Measurements from ENCODE around the gene BOLA1.
"Not testable (repeated sequence)": the region's sequence is repeated elsewhere in the genome, so short reads cannot be mapped to it uniquely, and the experiment has no call there.

Gene BOLA1, protein sequence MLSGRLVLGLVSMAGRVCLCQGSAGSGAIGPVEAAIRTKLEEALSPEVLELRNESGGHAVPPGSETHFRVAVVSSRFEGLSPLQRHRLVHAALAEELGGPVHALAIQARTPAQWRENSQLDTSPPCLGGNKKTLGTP

DNA sequence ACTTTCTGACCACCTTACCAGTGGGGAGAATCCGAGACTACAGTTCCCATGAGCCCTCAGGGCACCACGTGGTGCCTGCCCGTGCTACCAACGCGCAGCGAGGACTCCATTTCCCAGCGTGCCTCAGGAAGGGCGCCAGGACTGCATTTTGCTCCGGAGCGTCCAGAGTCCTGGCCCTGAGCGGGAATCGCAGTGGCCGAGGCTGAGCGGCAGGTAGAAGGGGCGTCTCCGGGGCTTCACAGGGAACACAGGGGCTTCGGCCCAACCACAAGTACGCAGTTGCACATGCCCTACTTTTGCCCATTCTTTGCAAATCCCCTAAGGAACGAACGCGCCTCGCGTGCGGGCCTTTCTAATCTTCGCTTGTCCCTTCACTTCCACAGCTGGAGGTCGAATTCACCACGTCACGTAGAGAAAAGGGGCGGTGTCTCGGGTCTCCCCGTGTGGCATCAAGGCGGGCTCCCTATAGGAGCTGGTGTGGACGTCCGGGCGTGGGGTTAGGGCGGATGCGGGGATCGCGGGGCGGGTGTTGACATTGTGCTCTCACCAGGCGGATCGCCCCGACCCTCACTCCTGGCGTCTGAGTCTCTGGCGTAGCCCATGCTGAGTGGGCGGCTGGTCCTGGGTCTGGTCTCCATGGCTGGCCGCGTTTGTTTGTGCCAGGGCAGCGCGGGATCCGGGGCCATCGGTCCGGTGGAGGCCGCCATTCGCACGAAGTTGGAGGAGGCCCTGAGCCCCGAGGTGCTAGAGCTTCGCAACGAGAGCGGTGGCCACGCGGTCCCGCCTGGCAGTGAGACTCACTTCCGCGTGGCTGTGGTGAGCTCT, at the start of gene BOLA1:
Gene BOLA1, plus strand, starts transcription at position 109 of the 825 bp plus-strand sequence. Its CDS starts 492 bp downstream, at position 601.
- DNase-seq (ENCODE audit: low spot score), result peak; percentile 92

DNA sequence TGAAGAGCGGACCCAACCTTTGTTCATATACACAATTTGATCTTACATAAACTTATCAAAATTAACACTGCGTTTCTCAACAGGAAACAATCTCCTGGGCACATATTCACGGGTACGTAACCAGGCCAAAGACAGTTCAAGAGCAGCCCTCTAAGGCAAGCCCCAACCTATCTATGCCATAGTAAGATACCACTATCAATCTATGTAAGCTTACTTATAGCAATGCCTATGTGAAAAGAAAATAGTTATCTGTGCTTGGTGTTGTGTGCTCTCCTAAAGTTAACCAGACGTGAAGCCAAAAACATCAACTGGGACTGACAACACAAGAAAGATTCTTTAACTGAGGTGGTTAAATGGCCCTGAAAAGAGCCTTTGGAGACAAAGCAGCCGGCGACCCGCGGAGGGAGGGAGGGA, 49.4 kb upstream of the BOLA1 start:
- DNase-seq (ENCODE audit: low spot score), result no peak

DNA sequence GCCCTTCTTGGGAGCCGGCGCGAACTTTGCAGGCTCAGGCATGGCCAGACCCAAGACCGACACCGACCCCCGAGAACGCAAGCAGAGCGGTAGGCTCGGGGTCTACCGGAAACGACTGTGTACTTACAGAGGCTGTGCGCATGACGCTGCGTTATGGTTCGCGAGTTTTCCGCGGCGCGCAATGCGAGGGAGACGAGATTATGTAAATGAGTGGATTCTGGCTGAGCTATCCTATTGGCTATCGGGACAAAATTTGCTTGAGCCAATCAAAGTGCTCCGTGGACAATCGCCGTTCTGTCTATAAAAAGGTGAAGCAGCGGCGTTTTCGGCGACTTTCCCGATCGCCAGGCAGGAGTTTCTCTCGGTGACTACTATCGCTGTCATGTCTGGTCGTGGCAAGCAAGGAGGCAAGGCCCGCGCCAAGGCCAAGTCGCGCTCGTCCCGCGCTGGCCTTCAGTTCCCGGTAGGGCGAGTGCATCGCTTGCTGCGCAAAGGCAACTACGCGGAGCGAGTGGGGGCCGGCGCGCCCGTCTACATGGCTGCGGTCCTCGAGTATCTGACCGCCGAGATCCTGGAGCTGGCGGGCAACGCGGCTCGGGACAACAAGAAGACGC, 48.5 kb upstream of the BOLA1 start:
- not testable (repeated sequence) for DNase-seq (ENCODE audit: low spot score)

DNA sequence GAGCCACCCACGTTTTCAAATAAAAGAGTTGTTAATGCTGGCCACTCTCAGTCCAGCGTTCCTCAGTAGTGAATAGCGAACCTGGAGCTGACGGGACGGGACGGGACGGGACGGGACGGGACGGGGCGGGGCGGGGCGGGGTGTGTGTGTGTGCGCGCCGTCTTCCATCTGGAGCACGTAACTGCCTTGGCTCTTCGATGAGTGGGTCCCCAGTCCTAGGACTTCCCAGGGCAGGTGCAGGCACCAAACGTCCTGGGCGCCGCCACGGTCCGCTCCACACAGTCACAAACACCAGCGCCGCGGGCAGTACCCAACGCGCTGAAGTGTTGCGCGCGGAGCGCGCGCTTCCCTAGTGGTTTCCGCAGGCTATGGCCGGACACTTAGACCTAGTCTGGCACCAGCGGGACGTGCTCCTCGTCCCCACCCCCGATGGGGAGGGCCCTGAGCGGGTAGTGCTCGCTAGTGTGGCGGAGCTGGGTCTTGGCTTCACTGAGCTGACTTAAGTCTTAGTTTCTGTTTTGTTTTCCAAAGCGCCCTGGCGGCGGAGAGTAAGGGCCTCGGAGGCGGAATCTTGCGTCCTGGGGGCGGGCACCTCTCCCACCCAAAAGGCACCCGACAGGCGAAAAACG, 47.7 kb upstream of the BOLA1 start:
- not testable (repeated sequence) for DNase-seq (ENCODE audit: low spot score)

DNA sequence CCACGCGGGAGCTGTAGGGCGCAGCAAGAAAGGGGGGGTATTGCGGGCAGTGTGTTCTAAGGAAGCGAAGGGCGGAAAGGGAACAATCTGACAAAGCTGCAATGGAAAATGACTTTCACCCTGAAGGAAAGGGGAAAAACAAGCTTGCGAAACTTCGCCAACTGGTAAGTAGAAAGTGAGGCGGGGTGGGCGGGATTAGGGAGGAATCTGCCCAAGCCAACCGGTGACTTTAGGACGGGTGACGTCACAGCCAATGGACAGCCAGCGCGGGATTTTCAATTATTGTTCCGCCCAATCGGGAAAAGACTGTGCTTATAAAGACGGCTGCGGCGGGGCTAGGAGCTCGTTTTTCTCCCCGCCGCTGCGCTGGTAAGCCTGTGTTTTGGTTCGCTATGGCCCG, 47.1 kb upstream of the BOLA1 start:
- DNase-seq (ENCODE audit: low spot score), result not testable (repeated sequence)

DNA sequence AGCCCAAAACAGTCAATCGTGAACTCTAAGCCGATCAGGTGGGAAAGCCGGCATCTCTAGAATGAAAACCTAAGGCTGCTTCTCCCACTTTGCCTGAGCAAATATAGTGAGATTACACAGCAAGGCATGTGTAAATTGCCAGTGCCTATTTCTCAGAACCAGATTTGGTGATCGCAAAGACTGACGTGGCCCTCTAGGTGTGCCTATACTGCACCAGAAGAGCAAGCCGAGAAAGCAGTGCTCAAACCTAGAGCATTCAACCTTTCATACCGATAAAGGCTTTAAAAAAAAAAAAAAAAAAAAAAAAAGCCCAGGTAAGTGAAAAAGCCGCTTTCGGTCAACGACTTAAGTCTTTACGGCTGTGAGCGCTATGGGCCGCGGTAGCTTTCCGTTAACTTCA, 39.1 kb upstream of the BOLA1 start:
- not testable (repeated sequence) for DNase-seq (ENCODE audit: low spot score)

DNA sequence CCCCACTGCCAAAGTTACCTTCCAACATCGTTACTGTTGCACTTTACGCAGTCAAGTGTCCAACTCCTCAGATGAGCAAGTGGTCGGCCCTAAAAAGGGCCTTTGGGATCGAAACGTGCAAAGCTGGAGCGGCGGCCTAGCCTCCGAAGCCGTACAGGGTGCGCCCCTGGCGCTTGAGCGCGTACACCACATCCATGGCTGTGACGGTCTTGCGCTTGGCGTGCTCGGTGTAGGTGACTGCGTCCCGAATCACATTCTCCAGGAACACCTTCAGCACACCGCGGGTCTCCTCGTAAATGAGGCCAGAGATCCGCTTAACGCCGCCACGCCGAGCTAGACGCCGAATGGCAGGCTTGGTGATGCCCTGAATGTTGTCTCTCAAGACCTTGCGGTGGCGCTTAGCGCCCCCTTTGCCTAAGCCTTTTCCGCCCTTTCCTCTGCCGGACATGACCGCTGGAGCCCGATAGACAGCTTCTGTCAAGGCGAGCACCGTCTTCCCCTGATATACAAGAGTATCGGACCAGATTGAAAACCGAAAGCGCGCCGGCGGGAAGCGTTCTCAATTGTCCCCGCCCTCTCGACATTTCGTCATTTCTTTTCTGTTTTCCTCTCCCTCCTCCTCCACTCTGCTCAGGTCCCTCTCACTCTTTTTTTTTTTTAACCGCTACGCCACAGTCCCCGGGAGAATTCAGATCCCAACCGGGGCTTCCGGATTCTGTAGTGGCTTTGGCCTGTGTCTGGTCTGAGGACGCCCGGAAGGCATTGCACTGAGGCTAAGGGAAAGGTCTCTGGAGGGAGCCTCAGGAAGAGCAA, 38.5 kb upstream of the BOLA1 start:
- DNase-seq (ENCODE audit: low spot score), result not testable (repeated sequence)

DNA sequence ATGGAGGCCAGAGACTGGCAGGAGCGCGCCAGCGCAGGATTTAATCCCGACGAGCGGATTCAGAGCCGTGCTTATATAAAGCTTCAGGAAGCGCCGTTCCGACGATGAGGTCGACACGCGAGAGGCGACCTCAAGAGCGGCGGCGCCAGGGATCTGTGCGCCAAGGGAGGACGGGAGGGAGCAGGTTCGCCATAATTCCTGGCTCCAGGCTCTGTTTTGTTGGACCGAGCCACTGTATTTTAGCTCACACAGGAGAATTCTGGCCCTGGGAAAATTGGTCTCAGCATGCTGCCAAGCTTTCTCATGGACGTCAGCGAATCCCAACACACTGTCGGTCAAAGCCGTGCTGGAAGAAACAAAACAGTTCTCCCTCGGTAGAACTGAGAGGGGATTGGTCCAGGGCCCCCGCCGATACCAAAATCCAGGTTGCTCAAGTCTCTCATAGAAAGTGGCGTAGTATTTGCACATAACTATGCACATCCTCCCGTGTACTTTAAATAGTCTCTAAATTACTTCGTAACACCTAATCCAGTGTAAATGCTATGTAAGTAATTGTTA, 37.8 kb upstream of the BOLA1 start:
- DNase-seq (ENCODE audit: low spot score), result not testable (repeated sequence)

DNA sequence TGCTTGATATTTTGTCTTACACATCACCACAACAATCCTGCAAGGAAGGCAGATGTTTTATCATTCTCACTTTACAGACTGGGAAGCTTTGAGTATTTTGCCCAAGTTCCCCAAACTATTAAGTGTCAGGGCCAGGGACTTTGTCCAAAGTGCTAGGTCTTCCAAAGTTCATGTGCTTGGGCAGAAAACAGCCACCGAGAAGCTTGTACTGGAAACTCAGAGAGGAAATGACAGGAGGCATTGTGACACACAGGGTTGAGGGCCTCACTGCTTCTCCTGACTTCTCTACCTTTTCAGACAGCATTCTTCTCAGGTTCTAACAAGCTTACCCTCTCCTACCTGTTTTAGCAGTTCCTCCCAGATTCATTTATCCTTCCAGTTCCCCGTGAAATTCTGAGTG, 32.5 kb upstream of the BOLA1 start:
- not testable (repeated sequence) for DNase-seq (ENCODE audit: low spot score)

DNA sequence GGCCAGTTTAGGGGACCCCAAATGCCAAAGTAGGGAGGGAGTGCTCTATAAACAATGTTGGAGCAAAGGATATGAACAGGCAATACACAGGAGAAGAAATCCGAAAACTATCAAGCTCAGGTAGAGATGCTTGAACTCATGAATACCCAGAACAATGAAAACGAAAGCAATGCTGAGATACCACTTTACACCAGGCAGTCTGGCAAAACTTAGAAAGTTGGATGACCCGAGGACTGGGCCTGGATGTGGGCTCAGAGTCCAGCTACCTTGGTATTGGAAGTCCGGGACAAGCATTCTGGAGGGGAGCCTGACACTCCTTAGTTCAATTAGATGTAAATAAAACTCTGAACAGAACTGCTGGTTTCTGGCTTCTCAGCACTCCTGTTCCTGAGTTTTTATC, 26.3 kb upstream of the BOLA1 start:
- DNase-seq (ENCODE audit: low spot score), result not testable (repeated sequence)

DNA sequence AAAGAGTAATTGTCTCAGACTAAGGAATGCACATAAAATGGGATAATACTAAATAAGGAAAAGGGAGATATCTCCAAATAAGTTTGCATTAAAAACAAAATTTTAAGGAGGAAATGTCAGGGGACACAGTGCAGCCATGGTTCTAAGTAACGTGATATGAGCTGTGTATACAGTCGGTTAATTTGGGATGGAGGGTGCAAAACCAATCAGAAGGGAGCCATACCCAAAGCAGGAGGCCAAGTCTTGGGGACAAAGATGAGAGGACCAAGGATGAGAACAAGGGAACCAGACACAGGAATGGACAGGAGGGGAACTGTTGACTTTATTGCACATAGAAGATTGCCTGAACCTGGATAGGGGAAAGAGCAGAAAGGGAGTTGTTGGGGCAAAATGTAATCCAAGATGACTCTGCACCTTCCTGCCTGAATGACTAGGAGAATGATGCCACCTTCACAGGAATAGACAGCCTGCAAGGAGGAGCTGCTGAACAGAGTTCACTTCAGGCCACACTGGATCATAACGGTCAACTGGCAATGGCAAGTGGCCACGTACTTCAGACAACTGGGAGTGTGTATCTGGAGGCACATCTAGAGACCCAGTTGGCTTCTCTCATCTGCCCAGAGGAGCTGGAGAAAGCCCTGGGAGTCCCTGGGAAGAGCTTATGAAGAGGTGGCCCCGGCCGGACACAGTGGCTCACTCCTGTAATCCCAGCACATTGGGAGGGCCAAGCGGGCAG, 22.0 kb upstream of the BOLA1 start:
- no peak for DNase-seq (ENCODE audit: low spot score)

DNA sequence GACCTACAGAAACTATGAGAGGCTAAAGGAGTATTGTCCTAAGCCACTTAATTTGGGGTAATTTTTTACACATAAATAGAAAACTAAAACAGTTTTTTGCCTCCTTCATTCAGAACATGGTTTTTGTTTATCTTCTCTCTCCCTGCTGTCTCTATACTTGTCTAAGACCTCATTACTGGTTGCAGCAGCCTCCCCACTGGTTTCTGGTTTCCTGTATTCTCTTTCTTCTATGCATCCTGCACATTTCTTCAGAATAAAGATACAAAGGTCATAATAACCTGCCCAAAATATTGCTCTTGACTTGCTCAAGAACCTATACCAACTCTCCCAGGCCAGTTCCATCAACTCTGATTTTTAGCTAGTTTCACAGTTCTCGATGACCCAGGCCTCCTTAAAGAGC, 19.8 kb upstream of the BOLA1 start:
- no peak for DNase-seq (ENCODE audit: low spot score)

DNA sequence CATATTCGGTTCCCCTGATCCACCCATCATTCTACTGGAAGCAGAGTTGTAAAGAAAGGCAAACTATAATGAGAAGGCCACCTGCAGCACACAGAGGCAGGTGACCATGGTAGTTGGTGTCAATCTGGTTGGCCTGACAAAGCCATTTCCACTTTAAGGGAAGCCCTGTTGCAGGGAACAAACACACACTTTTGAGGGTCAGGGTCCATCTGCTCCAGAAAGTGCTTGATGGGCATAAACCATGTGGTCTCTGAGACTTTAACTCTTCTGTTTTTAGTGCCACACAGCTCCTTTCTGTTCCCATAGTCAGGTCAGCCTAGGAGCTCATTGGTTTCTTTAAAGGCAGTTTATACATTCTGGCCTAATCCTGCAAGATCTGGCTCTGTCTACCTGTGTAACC, 17.5 kb upstream of the BOLA1 start:
- DNase-seq (ENCODE audit: low spot score), result no peak

DNA sequence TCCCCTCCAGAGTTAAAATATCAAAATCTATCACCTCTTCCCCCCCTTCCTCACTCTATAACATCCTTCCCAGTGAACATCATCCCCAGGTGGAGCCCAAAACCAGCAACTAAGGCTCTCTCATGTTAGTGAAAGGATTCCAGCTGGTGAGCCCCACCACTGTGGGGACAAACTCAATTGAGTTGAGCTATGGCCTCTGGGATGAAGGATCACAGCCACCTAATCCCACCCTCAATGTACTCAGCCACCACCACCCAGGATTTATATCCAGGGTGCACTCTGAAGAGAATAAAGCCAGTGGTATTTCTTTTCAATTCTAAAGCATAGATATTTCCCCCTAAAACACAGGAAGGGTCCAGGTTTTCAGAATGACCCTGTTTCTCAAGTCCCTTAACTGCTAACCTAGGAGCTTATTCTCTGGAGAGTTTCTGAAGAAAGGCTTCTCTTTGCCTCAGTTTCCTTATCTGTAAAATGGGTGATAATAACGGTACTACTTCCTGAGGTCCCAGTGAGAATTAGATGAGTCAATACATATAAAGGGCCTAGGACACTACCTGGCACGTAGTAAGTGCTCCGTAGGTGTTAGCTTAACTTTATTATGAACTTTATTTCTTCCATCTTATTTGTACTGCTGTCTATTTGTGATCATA, 15.6 kb upstream of the BOLA1 start:
- no peak for DNase-seq (ENCODE audit: low spot score)

DNA sequence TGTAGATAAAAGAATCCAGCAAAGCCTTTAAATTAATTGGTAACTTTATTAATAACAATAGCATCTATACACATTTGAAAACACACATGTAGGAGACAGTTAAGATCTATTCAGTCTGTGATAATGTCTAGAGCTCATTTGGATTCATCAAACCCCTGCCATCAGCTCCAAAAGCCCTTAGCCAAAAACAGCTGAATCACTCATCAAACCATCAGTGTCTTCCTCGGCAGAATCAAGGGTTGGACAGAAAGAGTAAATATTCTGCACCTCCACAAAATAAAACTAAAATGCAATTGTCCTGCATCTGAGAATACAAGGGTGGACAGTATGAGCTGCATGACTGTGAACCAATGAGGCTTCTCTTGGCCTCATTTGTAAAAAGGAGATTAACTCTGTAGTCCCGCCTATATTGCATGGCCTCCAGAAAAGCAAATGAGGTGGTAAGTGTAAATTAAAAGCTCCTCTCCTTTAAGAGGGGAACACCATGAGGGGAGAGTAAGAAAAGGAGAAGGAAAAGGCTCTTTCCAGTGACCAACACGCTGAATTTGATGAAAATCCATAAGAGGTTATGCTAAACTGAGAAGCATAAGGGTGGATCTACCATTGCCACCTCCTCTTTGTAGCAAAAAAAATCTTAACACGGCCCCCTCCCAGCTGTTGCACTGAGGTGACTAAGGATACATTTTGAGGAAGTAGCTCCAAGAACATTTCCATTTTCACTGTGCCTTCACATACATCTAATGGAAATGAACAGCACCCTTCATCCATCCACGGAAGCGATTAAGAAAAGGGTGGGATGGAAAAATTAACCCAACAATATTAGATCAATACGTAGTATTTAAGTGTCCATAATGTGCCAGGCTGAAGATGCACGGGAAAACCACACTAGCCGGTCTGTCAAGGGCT, 14.7 kb upstream of the BOLA1 start:
- no peak for DNase-seq (ENCODE audit: low spot score)

DNA sequence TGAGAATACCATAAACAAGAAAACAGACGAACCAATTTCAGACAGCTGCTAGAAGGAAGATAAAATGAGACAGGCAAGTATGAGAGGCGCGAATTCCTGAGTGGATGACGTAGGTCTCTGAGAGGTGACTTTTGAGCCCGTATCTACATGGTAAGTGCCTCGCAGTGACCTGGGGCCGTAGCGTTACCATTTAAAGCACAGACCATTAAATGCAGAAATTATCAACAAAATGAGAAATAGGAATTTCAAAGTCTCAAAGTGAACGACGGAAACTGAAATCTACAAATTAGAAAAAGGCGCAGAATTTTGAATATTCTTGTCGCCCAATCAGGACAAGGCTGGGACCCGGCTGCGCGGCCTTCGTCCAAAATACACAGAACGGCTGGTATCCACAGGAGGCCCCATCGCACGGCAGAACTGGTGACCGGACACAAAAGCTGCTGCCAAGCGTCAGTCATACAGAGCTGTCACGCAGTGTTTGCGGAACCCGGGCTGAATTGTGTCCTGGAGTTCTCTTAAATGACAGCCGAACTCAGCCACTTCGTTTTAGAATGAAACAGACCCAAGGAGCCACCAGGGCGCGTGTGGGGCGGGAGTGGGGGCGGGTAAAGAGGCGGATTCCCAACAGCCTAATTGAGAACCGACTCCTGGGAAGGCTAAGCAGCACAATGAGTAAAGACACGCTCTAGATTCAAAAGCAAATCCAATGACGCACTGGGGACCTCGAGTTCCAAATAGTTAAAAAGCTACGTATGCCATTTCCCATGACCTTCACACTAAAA, 13.8 kb upstream of the BOLA1 start:
- DNase-seq (ENCODE audit: low spot score), result peak; percentile 78

DNA sequence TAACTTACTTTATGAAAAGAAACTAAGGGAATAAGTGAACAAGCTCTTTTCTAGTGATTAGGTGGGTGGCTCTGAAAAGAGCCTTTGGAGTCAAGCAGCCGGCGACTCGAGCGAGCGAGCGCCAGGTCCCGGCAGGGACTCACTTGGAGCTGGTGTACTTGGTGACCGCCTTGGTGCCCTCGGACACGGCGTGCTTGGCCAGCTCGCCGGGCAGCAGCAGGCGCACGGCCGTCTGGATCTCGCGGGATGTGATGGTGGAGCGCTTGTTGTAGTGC, 13.3 kb upstream of the BOLA1 start:
- not testable (repeated sequence) for DNase-seq (ENCODE audit: low spot score)

DNA sequence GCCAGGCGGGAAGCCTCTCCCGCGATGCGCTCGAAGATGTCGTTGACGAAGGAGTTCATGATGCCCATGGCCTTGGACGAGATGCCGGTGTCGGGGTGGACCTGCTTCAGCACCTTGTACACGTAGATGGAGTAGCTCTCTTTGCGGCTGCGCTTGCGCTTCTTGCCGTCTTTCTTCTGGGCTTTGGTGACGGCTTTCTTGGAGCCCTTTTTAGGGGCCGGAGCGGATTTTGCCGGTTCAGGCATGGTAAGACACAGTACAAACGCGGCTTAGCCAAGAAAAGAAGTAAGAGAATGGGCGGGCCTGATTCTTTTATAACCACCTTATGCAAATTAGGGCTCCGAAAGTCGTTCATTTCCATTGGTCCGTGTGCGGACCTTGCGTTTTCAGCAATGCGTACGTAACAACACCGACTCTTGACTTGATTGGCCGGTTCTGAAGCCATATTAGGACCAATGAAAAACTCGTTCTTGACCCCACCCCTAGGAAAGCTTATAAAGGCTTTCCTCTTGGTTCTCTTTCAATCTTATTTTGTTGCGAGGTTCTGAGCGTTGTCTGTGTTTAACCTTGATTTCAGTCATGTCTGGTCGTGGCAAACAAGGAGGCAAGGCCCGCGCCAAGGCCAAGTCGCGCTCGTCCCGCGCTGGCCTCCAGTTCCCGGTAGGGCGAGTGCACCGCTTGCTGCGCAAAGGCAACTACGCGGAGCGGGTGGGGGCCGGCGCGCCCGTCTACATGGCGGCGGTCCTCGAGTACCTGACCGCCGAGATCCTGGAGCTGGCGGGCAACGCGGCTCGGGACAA, 12.8 kb upstream of the BOLA1 start:
- DNase-seq (ENCODE audit: low spot score), result peak; percentile 90
